Head of caudate nucleus (tissue), 42 donors: ENCODE results near the gene RBM47.
"Not testable (repeated sequence)": the region's sequence is repeated elsewhere in the genome, so short reads cannot be mapped to it uniquely, and the experiment has no call there.

Experiments
- DNase-seq, 42 donors: peaks; one replicate each; pipeline versions ENCODE4 v3.0.0 to v3.0.0-alpha.2; 2020 to 2021; ENCODE audit warnings: mixed read lengths in 7 of 42
- intact Hi-C: fragments of 100-400 bp; cut with DNase I; formaldehyde crosslinking; loops from one replicate; pipeline ENCODE4 v1.15.0; 2022

Gene RBM47

GRCh38 chr4:40437741-40438383 is 191.8 kb downstream of the RBM47 start:
- intact Hi-C loops, result no loop called here
- DNase-seq, result no peak

- not testable (repeated sequence) for DNase-seq
These were observed 194.4 kb downstream of the RBM47 start for GRCh38 chr4:40435306-40435705.

GRCh38 chr4:40434126-40434687 is 195.5 kb downstream of the RBM47 start:
- intact Hi-C loops, result no loop called here
- DNase-seq, result no peak

More at GRCh38 chr4:40435306-40435705, 194.4 kb downstream of the RBM47 start:
- intact Hi-C loops, result not testable (repeated sequence)

GRCh38 chr4:40432504-40432903 is 197.2 kb downstream of the RBM47 start:
- intact Hi-C loops, result no loop called here

GRCh38 chr4:40427871-40428270 is 201.8 kb downstream of the RBM47 start:
- DNase-seq, intact Hi-C loops: not testable (repeated sequence)

More at GRCh38 chr4:40432504-40432903, 197.2 kb downstream of the RBM47 start:
- DNase-seq, result no peak

GRCh38 chr4:40427128-40427527 is 202.5 kb downstream of the RBM47 start:
- peak in 9 of 42 donors; percentile 6 to 34 (median 11) for DNase-seq
- intact Hi-C loops, result no loop called here

GRCh38 chr4:40425799-40426574 is 203.7 kb downstream of the RBM47 start:
- intact Hi-C loops, result no loop called here

GRCh38 chr4:40423735-40424134 is 205.9 kb downstream of the RBM47 start:
- intact Hi-C loops, result no loop called here

More at GRCh38 chr4:40425799-40426574, 203.7 kb downstream of the RBM47 start:
- DNase-seq, result no peak

GRCh38 chr4:40421839-40422708 is 207.6 kb downstream of the RBM47 start:
- no peak for DNase-seq
- intact Hi-C loops, result no loop called here

More at GRCh38 chr4:40423735-40424134, 205.9 kb downstream of the RBM47 start:
- no peak for DNase-seq

- intact Hi-C loops, result no loop called here
- no peak for DNase-seq
These were observed 210.3 kb downstream of the RBM47 start for GRCh38 chr4:40419231-40419912.

GRCh38 chr4:40418430-40419230 is 211.0 kb downstream of the RBM47 start:
- no peak for DNase-seq
- intact Hi-C loops, result no loop called here

GRCh38 chr4:40417941-40418340 is 211.7 kb downstream of the RBM47 start:
- DNase-seq, result no peak
- intact Hi-C loops, result no loop called here

GRCh38 chr4:40414673-40415072 is 215.0 kb downstream of the RBM47 start:
- DNase-seq, result no peak
- intact Hi-C loops, result no loop called here

- DNase-seq, result no peak
- intact Hi-C loops, result no loop called here
These were observed 216.5 kb downstream of the RBM47 start for GRCh38 chr4:40412866-40413795.

GRCh38 chr4:40412388-40412787 is 217.3 kb downstream of the RBM47 start:
- intact Hi-C loops, result no loop called here

GRCh38 chr4:40409835-40410234 is 219.8 kb downstream of the RBM47 start:
- no peak for DNase-seq
- intact Hi-C loops, result no loop called here

More at GRCh38 chr4:40412388-40412787, 217.3 kb downstream of the RBM47 start:
- no peak for DNase-seq

GRCh38 chr4:40407468-40407867 is 222.2 kb downstream of the RBM47 start:
- DNase-seq, intact Hi-C loops: not testable (repeated sequence)
